ENCODE results near the gene NTM.

GRCh38 chr11:131471976-131472375 is 101.6 kb downstream of the NTM start:
- TF ChIP-seq TAF1 (IDR thresholded peaks at IDR 0.05; ENCODE audit: borderline replicate concordance, low read depth, low read length) (no peak), POLR2AphosphoS5 (IDR thresholded peaks at IDR 0.05; ENCODE audit: low read depth, low read length) (no peak)

Data from GM12892 (cell line).